HepG2 (cell line): ENCODE results near the gene NT5C1B. TPM values are rescaled to one million over a fixed set of nuclear protein-coding genes. Genes with fewer than 3 reads are reported as not detected.

ENCODE experiments used
- ATAC-seq: fragments of 200-7000 bp; cut with Tn5 transposase; 3 replicates; pipeline ENCODE4 v1.9.1; 2020; ENCODE audit warnings: mild to moderate bottlenecking, moderate library complexity
- BruUV-seq: library from RNA; stranded (reverse); fragments of 400-500 nt; replicated peaks from 2 replicates; lab custom pipeline; 2021; lab: Mats Ljungman, UMichigan
- CTCF ChIA-PET: fragments of 300-600 bp; formaldehyde crosslinking; extraction: SDS; loops from one replicate; lab custom pipeline; 2021; ENCODE audit warnings: low total read pairs, inconsistent platforms, low intra/inter-chr PET ratio; lab: Yijun Ruan, JAX
- POLR2A ChIA-PET: fragments of 350-600 bp; sonication (Branson Sonifier 250); formaldehyde crosslinking; loops from one replicate; lab custom pipeline; 2020; ENCODE audit warnings: antibody characterized with exemption, inconsistent platforms; lab: Yijun Ruan, JAX
- DNase-seq: peaks from one replicate; pipeline ENCODE4 v3.0.0-alpha.2; 2015; ENCODE audit warnings: low spot score
- FAIRE-seq: peaks from 3 replicates; lab custom pipeline; 2011; peaks lifted over from hg19 to GRCh38; lab: Jason Lieb, UNC
- H2AFZ ChIP-seq: one replicate; pipeline ENCODE4 v1.6.1; 2011; ENCODE audit warnings: low read length, inconsistent platforms
- H3K27ac ChIP-seq: fragments of 300-600 bp; 3 replicates; pipeline ENCODE4 v1.8.0; 2011; ENCODE audit warnings: mixed run types, mild to moderate bottlenecking, mixed read lengths, low read length, inconsistent platforms; ENCODE audit not compliant: insufficient read depth; ENCODE audit errors: extremely low read length
- H3K27me3 ChIP-seq, 2 experiments: fragments of 200-600 bp in 1 of 2; 2 replicates in 1 of 2; 3 replicates in 1 of 2; pipeline versions ENCODE4 v1.6.0 to v1.8.0; 2011; ENCODE audit warnings: low read length in 2 of 2, mild to moderate bottlenecking in 2 of 2, moderate library complexity in 2 of 2, inconsistent platforms in 1 of 2; ENCODE audit not compliant: insufficient read depth in 2 of 2, control insufficient read depth in 1 of 2
- H3K36me3 ChIP-seq, 2 experiments: fragments of 200-600 bp in 1 of 2; replicated peaks in 1 of 2; 2 replicates in 1 of 2; 3 replicates in 1 of 2; pipeline versions ENCODE4 v1.5.1 to v1.8.0; 2011; ENCODE audit warnings: low read length in 2 of 2, inconsistent platforms in 1 of 2; ENCODE audit not compliant: insufficient read depth in 2 of 2, control insufficient read depth in 1 of 2
- H3K4me1 ChIP-seq: 2 replicates; pipeline ENCODE4 v1.5.1; 2012; ENCODE audit warnings: low read length, inconsistent platforms; ENCODE audit not compliant: insufficient read depth
- H3K4me2 ChIP-seq: 2 replicates; pipeline ENCODE4 v1.6.0; 2011; ENCODE audit warnings: low read depth, low read length, inconsistent platforms
- H3K4me3 ChIP-seq, 3 experiments: fragments of 200-600 bp in 1 of 3; sonication (generic), shearing (Covaris generic) in 1 of 3; replicated peaks in 1 of 3; 2 replicates each; pipeline ENCODE4 v1.5.1; 2011 to 2016; ENCODE audit warnings: low read length in 3 of 3, inconsistent platforms in 2 of 3, low read depth in 2 of 3, mild to moderate bottlenecking in 2 of 3, control low read depth in 1 of 3, mixed read lengths in 1 of 3; ENCODE audit not compliant: insufficient read depth in 1 of 3
- H3K79me2 ChIP-seq: one replicate; pipeline ENCODE4 v1.6.1; 2011; ENCODE audit warnings: low read length, inconsistent platforms; ENCODE audit not compliant: insufficient read depth
- H3K9ac ChIP-seq: 2 replicates; pipeline ENCODE4 v1.6.0; 2011; ENCODE audit warnings: mild to moderate bottlenecking, low read depth, low read length, inconsistent platforms; ENCODE audit not compliant: insufficient read depth
- H3K9me3 ChIP-seq: 2 replicates; pipeline ENCODE4 v1.5.1; 2012; ENCODE audit warnings: mild to moderate bottlenecking, low read length
- H4K20me1 ChIP-seq: 2 replicates; pipeline ENCODE4 v1.6.0; 2011; ENCODE audit warnings: inconsistent platforms, mild to moderate bottlenecking, low read length, moderate library complexity; ENCODE audit not compliant: insufficient read depth
- ESRRA ChIP-seq: sonication (generic); formaldehyde crosslinking; IDR thresholded peaks from 2 replicates; pipeline ENCODE4 v1.5.1; 2020; ENCODE audit warnings: mild to moderate bottlenecking, low read depth, missing genetic modification reagents
- HOXA5 ChIP-seq: sonication (generic); formaldehyde crosslinking; IDR thresholded peaks from 2 replicates; pipeline ENCODE4 v1.4.0; 2020; ENCODE audit warnings: missing genetic modification reagents
- LCORL ChIP-seq, 2 experiments: fragments of 450-650 bp in 1 of 2; sonication (generic) in 1 of 2; formaldehyde crosslinking in 1 of 2; IDR thresholded peaks; 2 replicates each; pipeline versions ENCODE4 v1.5.0 to v1.6.1; 2017 to 2020; ENCODE audit warnings: antibody characterized with exemption in 1 of 2, missing genetic modification reagents in 1 of 2
- NFATC3 ChIP-seq: sonication (generic); formaldehyde crosslinking; IDR thresholded peaks from 2 replicates; pipeline ENCODE4 v1.5.1; 2020; ENCODE audit warnings: mild to moderate bottlenecking, missing genetic modification reagents
- NR2F2 ChIP-seq: IDR thresholded peaks from 2 replicates; pipeline ENCODE4 v1.6.1; 2012; ENCODE audit warnings: low read depth, inconsistent platforms, borderline replicate concordance
- PHF8 ChIP-seq: sonication (generic); formaldehyde crosslinking; IDR thresholded peaks from 2 replicates; pipeline ENCODE4 v1.5.0; 2020; ENCODE audit warnings: missing genetic modification reagents
- POLR2G ChIP-seq: fragments of 200-400 bp; formaldehyde crosslinking; IDR thresholded peaks from 2 replicates; pipeline ENCODE4 v1.6.1; 2018; ENCODE audit warnings: mild to moderate bottlenecking, low read depth, low read length, moderate library complexity
- SKI ChIP-seq: fragments of 450-650 bp; IDR thresholded peaks from one replicate; pipeline ENCODE4 v1.6.1; 2018; ENCODE audit warnings: mild to moderate bottlenecking; ENCODE audit not compliant: partially characterized antibody
- YEATS4 ChIP-seq: sonication (generic); formaldehyde crosslinking; IDR thresholded peaks from 2 replicates; pipeline ENCODE4 v1.4.0; 2020; ENCODE audit warnings: missing genetic modification reagents, borderline replicate concordance
- ZBTB8A ChIP-seq: sonication (generic); formaldehyde crosslinking; IDR thresholded peaks from 2 replicates; pipeline ENCODE4 v1.4.0; 2020; ENCODE audit warnings: mild to moderate bottlenecking, low read depth, missing genetic modification reagents, borderline replicate concordance
- ZNF124 ChIP-seq: sonication (generic); formaldehyde crosslinking; IDR thresholded peaks from 2 replicates; pipeline ENCODE4 v1.4.0; 2020; ENCODE audit warnings: missing genetic modification reagents
- ZNF225 ChIP-seq: sonication (generic); formaldehyde crosslinking; IDR thresholded peaks from 2 replicates; pipeline ENCODE4 v1.4.0; 2020; ENCODE audit warnings: mild to moderate bottlenecking, missing genetic modification reagents
- ZNF292 ChIP-seq: sonication (generic); formaldehyde crosslinking; IDR thresholded peaks from 2 replicates; pipeline ENCODE4 v1.8.1; 2022; ENCODE audit warnings: mild to moderate bottlenecking, low read depth, missing genetic modification reagents, borderline replicate concordance
- ZNF558 ChIP-seq: sonication (generic); formaldehyde crosslinking; IDR thresholded peaks from 2 replicates; pipeline ENCODE4 v1.9.0; 2022; ENCODE audit warnings: mild to moderate bottlenecking, missing genetic modification reagents, borderline replicate concordance
- ZNF562 ChIP-seq: sonication (generic); formaldehyde crosslinking; IDR thresholded peaks from 2 replicates; pipeline ENCODE4 v1.8.0; 2022; ENCODE audit warnings: missing genetic modification reagents, borderline replicate concordance
- ZNF746 ChIP-seq: sonication (generic); formaldehyde crosslinking; IDR thresholded peaks from 2 replicates; pipeline ENCODE4 v1.8.0; 2022; ENCODE audit warnings: mild to moderate bottlenecking, missing genetic modification reagents
- WGBS: methylation state at CpG from one replicate; pipeline ENCODE4 v1.1.6; 2017; ENCODE audit warnings: low lambda C conversion rate; 5-methylcytosine and 5-hydroxymethylcytosine counted together
- in situ Hi-C: cut with HindIII; loops from 2 replicates; pipeline ENCODE4 v1.10.0; 2017; ENCODE audit warnings: low pct_unique_long_range_greater_than_20kb; ENCODE audit not compliant: extremely low pct_ligation_motif_present
- intact Hi-C: fragments of 100-400 bp; cut with micrococcal nuclease; formaldehyde crosslinking; loops from one replicate; pipeline ENCODE4 v1.10.0; 2022; ENCODE audit not compliant: unreplicated experiment
- polyA plus RNA-seq, 8 experiments: library from polyadenylated mRNA; depleted of rRNA in 3 of 8; stranded (reverse) in 7 of 8; unstranded in 1 of 8; fragments of >200 nt; fragmentation: Illumina TruSeq in 4 of 8; extraction: Trizol in 4 of 8; gene quantifications; 2 replicates each; pipeline versions ENCODE4 v1.2.1 to v1.2.3, GENCODE V29; 2011 to 2016; ENCODE audit warnings: low read depth in 4 of 8, missing spikeins in 1 of 8, mixed read lengths in 1 of 8; ENCODE audit not compliant: insufficient read depth in 1 of 8
- total RNA-seq, 5 experiments: library from RNA; depleted of rRNA; stranded (reverse); fragments of >200 nt; fragmentation: Illumina TruSeq; extraction: Trizol; gene quantifications; 2 replicates each; pipeline ENCODE4 v1.2.3, GENCODE V29; 2016; ENCODE audit warnings: low read depth in 1 of 5
- TF ChIP-seq, protein P1 (sequence below): sonication (generic); formaldehyde crosslinking; IDR thresholded peaks from 2 replicates; pipeline ENCODE4 v1.9.0; 2021; ENCODE audit warnings: missing genetic modification reagents, mild to moderate bottlenecking, borderline replicate concordance
- TF ChIP-seq, protein P2 (sequence below): sonication (generic); formaldehyde crosslinking; IDR thresholded peaks from 2 replicates; pipeline ENCODE4 v1.4.0; 2020; ENCODE audit warnings: missing genetic modification reagents
- TF ChIP-seq, protein P3 (sequence below): sonication (generic); formaldehyde crosslinking; IDR thresholded peaks from 2 replicates; pipeline ENCODE4 v1.5.1; 2020; ENCODE audit warnings: mild to moderate bottlenecking, moderate library complexity, missing genetic modification reagents

The NT5C1B gene
- total and polyA plus RNA-seq, 2 of the 13 experiments (the other 11 are each of a cell fraction or from before 2014, with no cell fraction given), result not detected

DNA sequence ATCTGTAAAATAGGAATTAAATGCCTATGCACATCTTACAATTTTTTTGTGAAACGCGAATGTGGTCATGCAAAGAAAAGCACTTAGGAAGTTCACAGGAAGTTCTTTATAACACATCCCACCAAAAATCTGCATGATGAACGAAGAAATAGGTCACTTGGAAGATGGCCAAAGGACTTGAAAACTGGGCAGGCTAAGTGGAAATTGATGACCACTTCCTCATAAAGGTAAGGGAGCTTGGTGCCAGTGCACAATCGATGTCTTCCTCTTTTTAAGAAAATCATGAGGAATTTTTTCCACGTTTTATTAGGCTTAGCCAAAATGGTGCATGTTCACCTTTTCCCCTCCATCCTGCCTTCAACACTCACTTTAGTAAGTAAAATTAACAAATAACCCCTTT lies 8.2 kb upstream of the NT5C1B start (continued):
- TF ChIP-seq ESRRA (CRISPR knock-in tag) (no peak), ZBTB8A (no peak), HOXA5 (CRISPR knock-in tag) (no peak), ZNF558 (CRISPR knock-in tag) (no peak), YEATS4 (no peak), ZNF124 (CRISPR knock-in tag) (no peak)
- TF ChIP-seq, protein P1, sequence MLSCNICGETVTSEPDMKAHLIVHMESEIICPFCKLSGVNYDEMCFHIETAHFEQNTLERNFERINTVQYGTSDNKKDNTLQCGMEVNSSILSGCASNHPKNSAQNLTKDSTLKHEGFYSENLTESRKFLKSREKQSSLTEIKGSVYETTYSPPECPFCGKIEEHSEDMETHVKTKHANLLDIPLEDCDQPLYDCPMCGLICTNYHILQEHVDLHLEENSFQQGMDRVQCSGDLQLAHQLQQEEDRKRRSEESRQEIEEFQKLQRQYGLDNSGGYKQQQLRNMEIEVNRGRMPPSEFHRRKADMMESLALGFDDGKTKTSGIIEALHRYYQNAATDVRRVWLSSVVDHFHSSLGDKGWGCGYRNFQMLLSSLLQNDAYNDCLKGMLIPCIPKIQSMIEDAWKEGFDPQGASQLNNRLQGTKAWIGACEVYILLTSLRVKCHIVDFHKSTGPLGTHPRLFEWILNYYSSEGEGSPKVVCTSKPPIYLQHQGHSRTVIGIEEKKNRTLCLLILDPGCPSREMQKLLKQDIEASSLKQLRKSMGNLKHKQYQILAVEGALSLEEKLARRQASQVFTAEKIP (CRISPR knock-in tag), result no peak
- TF ChIP-seq, protein P2, sequence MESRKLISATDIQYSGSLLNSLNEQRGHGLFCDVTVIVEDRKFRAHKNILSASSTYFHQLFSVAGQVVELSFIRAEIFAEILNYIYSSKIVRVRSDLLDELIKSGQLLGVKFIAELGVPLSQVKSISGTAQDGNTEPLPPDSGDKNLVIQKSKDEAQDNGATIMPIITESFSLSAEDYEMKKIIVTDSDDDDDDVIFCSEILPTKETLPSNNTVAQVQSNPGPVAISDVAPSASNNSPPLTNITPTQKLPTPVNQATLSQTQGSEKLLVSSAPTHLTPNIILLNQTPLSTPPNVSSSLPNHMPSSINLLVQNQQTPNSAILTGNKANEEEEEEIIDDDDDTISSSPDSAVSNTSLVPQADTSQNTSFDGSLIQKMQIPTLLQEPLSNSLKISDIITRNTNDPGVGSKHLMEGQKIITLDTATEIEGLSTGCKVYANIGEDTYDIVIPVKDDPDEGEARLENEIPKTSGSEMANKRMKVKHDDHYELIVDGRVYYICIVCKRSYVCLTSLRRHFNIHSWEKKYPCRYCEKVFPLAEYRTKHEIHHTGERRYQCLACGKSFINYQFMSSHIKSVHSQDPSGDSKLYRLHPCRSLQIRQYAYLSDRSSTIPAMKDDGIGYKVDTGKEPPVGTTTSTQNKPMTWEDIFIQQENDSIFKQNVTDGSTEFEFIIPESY (CRISPR knock-in tag), result no peak

DNA sequence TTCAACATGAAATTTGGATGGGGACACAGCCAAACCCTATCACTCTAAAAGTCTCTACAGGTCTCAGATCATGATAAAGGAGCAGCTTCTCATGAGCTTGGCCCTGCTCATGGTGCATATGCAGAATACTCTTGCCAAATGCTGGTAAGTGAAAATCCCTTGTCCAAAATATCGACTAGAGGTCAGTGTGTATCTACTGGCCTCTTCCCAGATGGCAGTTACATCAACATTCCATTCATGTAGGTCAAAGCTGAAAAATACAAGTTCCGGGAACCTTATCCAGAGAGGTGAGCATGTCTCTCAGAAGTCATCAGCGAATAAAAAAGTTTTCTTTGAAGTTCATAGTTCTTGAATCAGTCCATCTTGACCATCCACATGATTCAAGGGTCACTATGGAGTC lies 7.6 kb upstream of the NT5C1B start:
- H2AFZ ChIP-seq, result no peak overlapping the region
- intact Hi-C loops (no loop called here), in situ Hi-C loops (no loop called here)
- no peaks in the 10 kb centered on the region for H3K79me2 ChIP-seq
- POLR2A ChIA-PET, result no interaction called here
- no peak overlapping the region for H3K9ac ChIP-seq
- H3K4me3 ChIP-seq, result no peak overlapping the region
- H3K4me2 ChIP-seq, result no peak overlapping the region
- BruUV-seq, result no TSS peak
- 55% methylated on average over 3 of the region's 3 CpGs for WGBS
- no peak for DNase-seq
- H3K9me3 ChIP-seq, result no peaks in the 10 kb centered on the region
- no peaks in the 10 kb centered on the region for H3K36me3 ChIP-seq
- H3K27me3 ChIP-seq, result no peaks in the 10 kb centered on the region
- no peak for ATAC-seq
- H3K27ac ChIP-seq, result no peak overlapping the region
- FAIRE-seq, result no peak
- CTCF ChIA-PET, result no interaction called here
- H4K20me1 ChIP-seq, result no peaks in the 10 kb centered on the region
- no peaks in the 10 kb centered on the region for H3K4me1 ChIP-seq
- TF ChIP-seq ZNF225 (CRISPR knock-in tag) (no peak), POLR2G (no peak), PHF8 (CRISPR knock-in tag) (no peak), ZNF562 (CRISPR knock-in tag) (no peak), ZNF292 (CRISPR knock-in tag) (no peak), LCORL (IDR thresholded peaks at IDR 0.05) (no peak), LCORL (CRISPR knock-in tag; IDR thresholded peaks at IDR 0.05) (no peak), NR2F2 (no peak), NFATC3 (CRISPR knock-in tag) (no peak), SKI (no peak), ZNF746 (CRISPR knock-in tag) (no peak)
- TF ChIP-seq, protein P3, sequence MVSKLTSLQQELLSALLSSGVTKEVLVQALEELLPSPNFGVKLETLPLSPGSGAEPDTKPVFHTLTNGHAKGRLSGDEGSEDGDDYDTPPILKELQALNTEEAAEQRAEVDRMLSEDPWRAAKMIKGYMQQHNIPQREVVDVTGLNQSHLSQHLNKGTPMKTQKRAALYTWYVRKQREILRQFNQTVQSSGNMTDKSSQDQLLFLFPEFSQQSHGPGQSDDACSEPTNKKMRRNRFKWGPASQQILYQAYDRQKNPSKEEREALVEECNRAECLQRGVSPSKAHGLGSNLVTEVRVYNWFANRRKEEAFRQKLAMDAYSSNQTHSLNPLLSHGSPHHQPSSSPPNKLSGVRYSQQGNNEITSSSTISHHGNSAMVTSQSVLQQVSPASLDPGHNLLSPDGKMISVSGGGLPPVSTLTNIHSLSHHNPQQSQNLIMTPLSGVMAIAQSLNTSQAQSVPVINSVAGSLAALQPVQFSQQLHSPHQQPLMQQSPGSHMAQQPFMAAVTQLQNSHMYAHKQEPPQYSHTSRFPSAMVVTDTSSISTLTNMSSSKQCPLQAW, result no peak
